Measurements from ENCODE around the gene FGR.

Gene FGR

DNA sequence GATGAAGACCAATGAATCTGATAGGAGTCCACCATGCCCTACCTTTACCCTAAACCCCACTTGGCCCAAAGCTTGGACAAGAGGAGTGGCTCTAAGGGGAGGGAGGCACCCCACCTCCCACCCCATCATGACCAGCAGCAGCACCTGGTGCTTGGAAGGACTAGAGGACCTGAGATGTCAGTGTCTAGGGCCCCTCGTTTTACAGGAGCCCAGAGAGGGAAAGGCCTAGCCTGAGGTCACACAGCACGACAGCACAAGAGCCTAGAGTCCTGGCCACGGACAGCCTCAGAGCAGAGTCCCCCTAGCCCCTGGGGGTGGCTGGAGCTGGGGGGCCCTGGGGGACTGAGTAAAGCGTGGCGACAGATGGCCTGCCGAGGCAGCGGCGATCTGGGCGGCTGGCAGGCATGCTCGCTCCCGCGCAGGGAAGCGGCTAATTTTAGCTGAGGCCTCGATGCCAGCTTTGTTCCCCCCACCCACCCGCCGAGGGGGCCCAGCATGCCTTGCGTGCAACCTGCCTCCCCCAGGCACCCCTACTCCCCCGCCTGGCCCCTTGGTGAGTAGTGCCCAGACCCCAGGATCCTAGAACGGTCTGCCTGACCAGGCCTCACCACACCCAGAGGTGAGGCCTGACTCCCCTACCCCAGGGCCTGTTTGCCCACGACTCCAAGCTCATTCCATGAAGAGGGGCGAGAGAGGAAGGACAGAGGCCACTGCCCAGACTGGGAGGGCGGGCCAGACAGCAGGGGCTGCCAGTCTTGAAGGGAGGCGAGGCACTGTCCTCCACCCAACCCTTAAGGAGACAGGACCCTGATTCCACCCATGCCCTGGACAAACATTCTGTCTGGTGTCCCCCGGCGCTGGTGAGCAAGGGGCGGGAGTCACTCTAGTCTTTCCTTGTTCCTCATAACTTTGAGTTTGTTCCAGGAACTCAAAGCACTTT is 70.0 kb downstream of the FGR start:
- no peak for DNase-seq (ENCODE audit: extremely low read depth, low read depth)
- TF ChIP-seq, protein P1, sequence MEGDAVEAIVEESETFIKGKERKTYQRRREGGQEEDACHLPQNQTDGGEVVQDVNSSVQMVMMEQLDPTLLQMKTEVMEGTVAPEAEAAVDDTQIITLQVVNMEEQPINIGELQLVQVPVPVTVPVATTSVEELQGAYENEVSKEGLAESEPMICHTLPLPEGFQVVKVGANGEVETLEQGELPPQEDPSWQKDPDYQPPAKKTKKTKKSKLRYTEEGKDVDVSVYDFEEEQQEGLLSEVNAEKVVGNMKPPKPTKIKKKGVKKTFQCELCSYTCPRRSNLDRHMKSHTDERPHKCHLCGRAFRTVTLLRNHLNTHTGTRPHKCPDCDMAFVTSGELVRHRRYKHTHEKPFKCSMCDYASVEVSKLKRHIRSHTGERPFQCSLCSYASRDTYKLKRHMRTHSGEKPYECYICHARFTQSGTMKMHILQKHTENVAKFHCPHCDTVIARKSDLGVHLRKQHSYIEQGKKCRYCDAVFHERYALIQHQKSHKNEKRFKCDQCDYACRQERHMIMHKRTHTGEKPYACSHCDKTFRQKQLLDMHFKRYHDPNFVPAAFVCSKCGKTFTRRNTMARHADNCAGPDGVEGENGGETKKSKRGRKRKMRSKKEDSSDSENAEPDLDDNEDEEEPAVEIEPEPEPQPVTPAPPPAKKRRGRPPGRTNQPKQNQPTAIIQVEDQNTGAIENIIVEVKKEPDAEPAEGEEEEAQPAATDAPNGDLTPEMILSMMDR (IDR thresholded peaks at IDR 0.05; ENCODE audit: low read depth, low read length) = no peak

DNA sequence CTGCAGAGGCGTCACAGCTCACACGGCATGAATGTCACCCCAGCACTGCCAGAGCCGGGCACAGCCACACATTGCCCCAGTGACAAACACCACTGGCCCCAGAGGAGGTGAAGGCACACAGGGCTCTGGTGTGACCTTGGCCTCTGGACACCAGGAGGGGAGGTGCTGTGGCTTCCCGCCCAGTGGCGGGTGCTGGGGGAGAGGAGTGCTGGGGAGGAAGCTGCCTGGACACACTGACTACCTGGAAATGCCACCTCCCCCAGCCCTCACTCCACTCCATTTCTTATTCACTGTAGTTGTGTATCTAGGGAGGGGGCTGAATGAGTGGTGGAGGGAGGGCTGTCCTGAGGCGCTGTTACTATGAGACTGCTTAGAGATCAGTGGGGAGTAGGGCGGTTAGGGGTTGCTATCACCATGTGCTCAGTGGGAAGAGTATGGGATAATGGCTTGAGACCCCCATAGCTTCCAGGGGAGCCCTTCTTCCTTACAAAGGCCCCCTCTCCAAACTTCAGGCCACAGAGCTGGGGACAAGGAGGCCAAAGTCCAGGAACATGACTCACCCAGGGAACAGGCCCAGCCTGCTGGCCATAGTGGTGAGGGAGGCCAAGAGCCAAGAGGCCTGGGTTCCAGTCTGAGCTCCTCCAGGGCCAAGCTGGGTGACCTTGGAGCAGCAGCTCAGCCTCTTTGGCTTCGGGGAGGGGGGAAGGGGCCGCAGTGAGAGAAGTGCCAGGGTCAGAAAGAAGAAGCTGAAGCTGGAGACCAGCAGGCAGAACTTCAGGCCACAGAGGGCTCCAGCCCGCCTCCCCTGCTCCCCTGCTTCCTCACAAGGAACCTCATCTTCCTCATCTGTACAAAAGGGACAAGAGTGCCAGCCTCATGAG is 71.2 kb downstream of the FGR start:
- TF ChIP-seq, protein P1 (IDR thresholded peaks at IDR 0.05; ENCODE audit: low read depth, low read length) = no peak
- DNase-seq (ENCODE audit: extremely low read depth, low read depth) = no peak

DNA sequence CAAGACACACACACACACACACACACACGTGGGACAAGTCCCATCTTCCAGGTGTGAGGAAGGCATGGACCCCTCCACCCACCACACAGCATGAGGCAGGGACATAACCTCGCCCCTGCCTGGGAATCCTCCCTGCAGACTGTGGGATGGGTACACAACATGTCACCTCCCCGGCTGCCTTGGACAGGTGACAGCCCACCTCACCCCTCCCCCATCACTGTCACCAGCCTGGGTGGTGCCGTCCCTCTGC is 71.7 kb downstream of the FGR start:
- no peak for DNase-seq (ENCODE audit: extremely low read depth, low read depth)
- TF ChIP-seq, protein P1 (IDR thresholded peaks at IDR 0.05; ENCODE audit: low read depth, low read length) = no peak

DNA sequence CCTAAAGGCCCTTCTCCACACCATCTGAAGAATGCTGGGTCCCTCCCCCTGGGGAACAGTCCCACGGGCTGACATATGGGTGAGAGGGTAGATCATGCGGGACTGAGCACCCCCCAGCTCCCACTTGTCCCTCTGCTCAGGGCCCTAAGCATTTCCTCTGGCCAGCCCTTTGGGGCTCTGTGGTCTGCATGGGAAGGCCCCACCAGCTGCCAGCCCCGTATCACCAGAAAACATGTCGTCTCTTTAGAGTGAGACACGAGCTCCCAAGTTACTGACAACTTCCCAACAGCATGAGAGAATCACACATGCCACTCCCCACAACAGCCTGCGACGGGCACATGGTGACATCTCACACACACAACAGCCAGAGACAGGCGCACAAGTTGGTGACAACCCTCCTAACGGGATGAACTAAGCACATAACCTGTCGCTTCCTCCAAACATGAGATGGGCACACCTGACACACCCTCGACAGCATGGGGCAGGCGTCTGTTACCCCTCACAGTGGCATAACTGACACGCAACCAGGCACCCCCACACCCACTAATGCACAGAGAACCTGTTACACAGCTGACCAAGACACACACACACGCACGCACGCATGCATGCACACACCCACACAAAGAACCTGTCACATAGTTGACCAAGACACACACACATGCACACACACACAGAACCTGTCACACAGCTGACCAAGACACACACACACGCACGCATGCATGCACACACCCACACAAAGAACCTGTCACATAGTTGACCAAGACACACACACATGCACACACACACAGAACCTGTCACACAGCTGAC is 72.2 kb downstream of the FGR start:
- TF ChIP-seq, protein P1 (IDR thresholded peaks at IDR 0.05; ENCODE audit: low read depth, low read length) = no peak
- DNase-seq (ENCODE audit: extremely low read depth, low read depth) = no peak

Measured in AG09319 (cell line).